Tibial artery (tissue), 4 donors: ENCODE data around the gene ZNF580.

Source experiments
- DNase-seq, 2 donors: peaks; one replicate each; pipeline ENCODE4 v3.0.0-alpha.2; 2019
- H3K27ac ChIP-seq, 2 donors: fragments of 200-600 bp; sonication (generic) in 1 of 2; 1 replicate in 1 of 2; 2 replicates in 1 of 2; pipeline ENCODE4 v1.5.1; 2018 to 2019; ENCODE audit warnings: mild to moderate bottlenecking in 1 of 2
- H3K27me3 ChIP-seq, 2 donors: fragments of 200-600 bp; sonication (generic) in 1 of 2; one replicate each; pipeline versions ENCODE4 v1.5.1 to v1.6.0; 2016 to 2019
- H3K36me3 ChIP-seq, 3 donors: fragments of 200-600 bp; sonication (generic) in 2 of 3; one replicate each; pipeline ENCODE4 v1.5.1; 2016 to 2019; ENCODE audit warnings: mild to moderate bottlenecking in 2 of 3
- H3K4me1 ChIP-seq, 4 donors: fragments of 200-600 bp; sonication (generic) in 2 of 4; 1 replicate in 3 of 4; 2 replicates in 1 of 4; pipeline ENCODE4 v1.5.1; 2016 to 2019
- H3K4me3 ChIP-seq, 2 donors: fragments of 200-600 bp; sonication (generic) in 1 of 2; 1 replicate in 1 of 2; 2 replicates in 1 of 2; pipeline ENCODE4 v1.5.1; 2018 to 2019; ENCODE audit warnings: mild to moderate bottlenecking in 2 of 2
- H3K9me3 ChIP-seq, 3 donors: fragments of 200-600 bp; sonication (generic) in 1 of 3; one replicate each; pipeline ENCODE4 v1.5.1; 2016 to 2019
- intact Hi-C: fragments of 100-400 bp; cut with DNase I; formaldehyde crosslinking; loops from one replicate; pipeline ENCODE4 v1.15.0; 2023; ENCODE audit warnings: low total_unique reads
- TF ChIP-seq, protein P1 (sequence below), 2 experiments: fragments of 200-600 bp in 1 of 2; fragments of 450-650 bp in 1 of 2; IDR thresholded peaks; one replicate each; pipeline ENCODE4 v1.5.1; 2017 to 2019; ENCODE audit warnings: antibody characterized with exemption in 2 of 2, mild to moderate bottlenecking in 1 of 2, moderate library complexity in 1 of 2

Gene ZNF580

GRCh38 chr19:55623130-55623529, 17.7 kb upstream of the ZNF580 start:
- no peaks in the 10 kb centered on the region for H3K9me3 ChIP-seq
- H3K27me3 ChIP-seq, result no peaks in the 10 kb centered on the region
- peaks cover 6 to 25% (median 10%) of the 10 kb centered on the region in 3 donors for H3K36me3 ChIP-seq
- TF ChIP-seq, protein P1, sequence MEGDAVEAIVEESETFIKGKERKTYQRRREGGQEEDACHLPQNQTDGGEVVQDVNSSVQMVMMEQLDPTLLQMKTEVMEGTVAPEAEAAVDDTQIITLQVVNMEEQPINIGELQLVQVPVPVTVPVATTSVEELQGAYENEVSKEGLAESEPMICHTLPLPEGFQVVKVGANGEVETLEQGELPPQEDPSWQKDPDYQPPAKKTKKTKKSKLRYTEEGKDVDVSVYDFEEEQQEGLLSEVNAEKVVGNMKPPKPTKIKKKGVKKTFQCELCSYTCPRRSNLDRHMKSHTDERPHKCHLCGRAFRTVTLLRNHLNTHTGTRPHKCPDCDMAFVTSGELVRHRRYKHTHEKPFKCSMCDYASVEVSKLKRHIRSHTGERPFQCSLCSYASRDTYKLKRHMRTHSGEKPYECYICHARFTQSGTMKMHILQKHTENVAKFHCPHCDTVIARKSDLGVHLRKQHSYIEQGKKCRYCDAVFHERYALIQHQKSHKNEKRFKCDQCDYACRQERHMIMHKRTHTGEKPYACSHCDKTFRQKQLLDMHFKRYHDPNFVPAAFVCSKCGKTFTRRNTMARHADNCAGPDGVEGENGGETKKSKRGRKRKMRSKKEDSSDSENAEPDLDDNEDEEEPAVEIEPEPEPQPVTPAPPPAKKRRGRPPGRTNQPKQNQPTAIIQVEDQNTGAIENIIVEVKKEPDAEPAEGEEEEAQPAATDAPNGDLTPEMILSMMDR (IDR thresholded peaks at IDR 0.05), result no peak
- no peak overlapping the region for H3K4me3 ChIP-seq
- H3K27ac ChIP-seq, result peak overlapping the region in 1 of 2 donors; percentile 89
- DNase-seq, result no peak
- H3K4me1 ChIP-seq, result peaks cover 0 to 14% (median 6%) of the 10 kb centered on the region in 4 donors
- intact Hi-C loops, result loop anchor here (5.0 kb wide), 1 partner anchor 106 kb away; no protein-coding TSS in a partner anchor

GRCh38 chr19:55623561-55623960, 17.2 kb upstream of the ZNF580 start:
- DNase-seq, result no peak
- Histone ChIP-seq H3K4me3 (peak overlapping the region; percentile 59 to 61), H3K9me3 (no peaks in the 10 kb centered on the region), H3K27ac (peak overlapping the region; percentile 89 to 93), H3K27me3 (no peaks in the 10 kb centered on the region), H3K4me1 (peaks cover 0 to 14% (median 6%) of the 10 kb centered on the region in 4 donors), H3K36me3 (peaks cover 6 to 25% (median 10%) of the 10 kb centered on the region in 3 donors)
- intact Hi-C loops, result loop anchor here (5.0 kb wide), 1 partner anchor 106 kb away; no protein-coding TSS in a partner anchor
- TF ChIP-seq, protein P1 (IDR thresholded peaks at IDR 0.05), result no peak

- H3K36me3 ChIP-seq, result peaks cover 6 to 25% (median 10%) of the 10 kb centered on the region in 3 donors
- peaks cover 0 to 14% (median 6%) of the 10 kb centered on the region in 4 donors for H3K4me1 ChIP-seq
- peak; percentile 91 to 95 for DNase-seq
- no peaks in the 10 kb centered on the region for H3K9me3 ChIP-seq
- peak within 1 kb of the TSS; percentile 89 to 93 for H3K27ac ChIP-seq
- intact Hi-C loops, result loop anchor here (5.0 kb wide), 1 partner anchor 107 kb away; no protein-coding TSS in a partner anchor
- H3K27me3 ChIP-seq, result no peaks in the 10 kb centered on the region
- H3K4me3 ChIP-seq, result peak within 1 kb of the TSS; percentile 59 to 61
- TF ChIP-seq, protein P1 (IDR thresholded peaks at IDR 0.05), result no peak
These were observed 16.4 kb upstream of the ZNF580 start, which contains the start of gene ZNF784 for GRCh38 chr19:55624109-55625003. TSS of gene ZNF784 (minus strand) at chr19:55624566. CDS start at chr19:55624561, 5 bp downstream.

GRCh38 chr19:55625004-55625326, 15.8 kb upstream of the ZNF580 start:
- peak overlapping the region; percentile 59 to 61 for H3K4me3 ChIP-seq
- peak overlapping the region; percentile 89 to 93 for H3K27ac ChIP-seq
- intact Hi-C loops, result no loop called here
- H3K4me1 ChIP-seq, result peaks cover 0 to 14% (median 6%) of the 10 kb centered on the region in 4 donors
- DNase-seq, result no peak
- no peaks in the 10 kb centered on the region for H3K9me3 ChIP-seq
- TF ChIP-seq, protein P1 (IDR thresholded peaks at IDR 0.05), result no peak
- no peaks in the 10 kb centered on the region for H3K27me3 ChIP-seq
- peaks cover 6 to 25% (median 10%) of the 10 kb centered on the region in 3 donors for H3K36me3 ChIP-seq

- peaks cover 0 to 14% (median 6%) of the 10 kb centered on the region in 4 donors for H3K4me1 ChIP-seq
- intact Hi-C loops, result no loop called here
- H3K9me3 ChIP-seq, result no peaks in the 10 kb centered on the region
- no peaks in the 10 kb centered on the region for H3K27me3 ChIP-seq
- H3K27ac ChIP-seq, result no peak overlapping the region
- no peak for DNase-seq
- no peak overlapping the region for H3K4me3 ChIP-seq
- TF ChIP-seq, protein P1 (IDR thresholded peaks at IDR 0.05), result no peak
- H3K36me3 ChIP-seq, result peaks cover 6 to 13% (median 9%) of the 10 kb centered on the region in 3 donors
These were observed 14.5 kb upstream of the ZNF580 start for GRCh38 chr19:55626350-55626749.
